ENCODE data around the gene FBXL16. TPM values are rescaled to one million over a fixed set of nuclear protein-coding genes. Genes with fewer than 3 reads are reported as not detected.
"Not testable (repeated sequence)": the region's sequence is repeated elsewhere in the genome, so short reads cannot be mapped to it uniquely, and the experiment has no call there.

Gene FBXL16
- total RNA-seq, 2 experiments from 2014 or later, result 15.9 to 21.8 TPM

DNA sequence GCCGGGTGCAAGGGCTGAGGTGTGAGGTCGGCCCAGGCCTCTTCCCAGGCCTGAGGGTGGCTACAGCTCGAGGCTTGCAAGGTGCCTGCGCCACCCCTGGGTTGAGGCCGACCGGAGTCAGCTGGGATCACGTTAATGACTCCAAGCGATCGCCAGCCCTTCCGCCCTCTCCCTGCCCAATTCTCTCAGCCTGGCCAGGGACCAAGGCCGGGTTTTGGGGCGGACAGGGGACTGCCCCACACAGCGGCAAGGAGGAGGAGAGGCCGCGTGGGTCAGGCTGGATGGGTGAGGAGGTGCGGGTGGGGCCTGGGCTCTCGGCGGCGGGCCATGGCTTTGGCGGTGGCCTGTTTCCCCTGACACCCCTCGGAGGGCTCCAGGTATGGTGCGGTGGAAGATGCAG, 12.2 kb downstream of the FBXL16 start:
- peaks cover 13% of the 10 kb centered on the region for H3K4me1 Mint-ChIP-seq

GRCh38 chr16:692356-693108, 13.1 kb downstream of the FBXL16 start:
- H3K4me1 Mint-ChIP-seq, result peaks cover 13% of the 10 kb centered on the region
- ATAC-seq (ENCODE audit: low read depth) (no peak), DNase-seq (no peak)
- no peaks in the 10 kb centered on the region for H3K36me3 Mint-ChIP-seq
- POLR2A ChIA-PET, result no interaction called here
- no peak overlapping the region for H3K4me3 Mint-ChIP-seq
- no peaks in the 10 kb centered on the region for H3K9me3 Mint-ChIP-seq
- H3K27me3 Mint-ChIP-seq, result peaks cover 12% of the 10 kb centered on the region
- no peak overlapping the region for H3K27ac Mint-ChIP-seq

More for the DNA sequence above, 12.2 kb downstream of the FBXL16 start:
- Mint-ChIP-seq H3K9me3 (no peaks in the 10 kb centered on the region), H3K27me3 (peaks cover 12% of the 10 kb centered on the region), H3K4me3 (peak overlapping the region; percentile 42), H3K36me3 (no peaks in the 10 kb centered on the region), H3K27ac (no peak overlapping the region)
- ATAC-seq (ENCODE audit: low read depth), result no peak
- POLR2A ChIA-PET, result no interaction called here
- no peak for DNase-seq

DNA sequence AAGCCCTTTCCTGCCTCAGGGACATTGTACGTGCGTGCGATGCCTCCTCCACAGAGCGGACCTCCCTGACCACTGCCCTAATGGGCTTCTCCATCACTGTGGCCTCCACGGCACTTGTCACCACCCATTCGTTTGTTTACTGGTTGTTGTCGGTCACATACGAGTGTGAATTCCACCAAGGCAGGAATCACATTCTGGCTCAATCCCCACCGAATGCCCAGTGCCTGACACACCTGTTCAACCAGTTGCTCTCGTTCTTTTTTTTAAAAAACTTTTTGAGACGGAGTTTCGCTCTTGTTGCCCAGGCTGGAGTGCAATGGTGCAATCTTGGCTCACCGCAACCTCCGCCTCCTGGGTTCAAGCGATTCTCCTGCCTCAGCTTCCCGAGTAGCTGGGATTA, 14.4 kb downstream of the FBXL16 start:
- H3K4me3 Mint-ChIP-seq, result peak overlapping the region; percentile 91
- H3K9me3 Mint-ChIP-seq; DNase-seq; ATAC-seq (ENCODE audit: low read depth); POLR2A ChIA-PET; H3K36me3 Mint-ChIP-seq: not testable (repeated sequence)
- H3K4me1 Mint-ChIP-seq, result peaks cover 13% of the 10 kb centered on the region
- H3K27ac Mint-ChIP-seq, result peak overlapping the region; percentile 32
- H3K27me3 Mint-ChIP-seq, result peaks cover 12% of the 10 kb centered on the region

GRCh38 chr16:689175-689897, 16.3 kb downstream of the FBXL16 start:
- Mint-ChIP-seq H3K27ac (peak overlapping the region; percentile 81), H3K36me3 (no peaks in the 10 kb centered on the region), H3K27me3 (peaks cover 10% of the 10 kb centered on the region), H3K4me3 (peak overlapping the region; percentile 91), H3K4me1 (peaks cover 9% of the 10 kb centered on the region), H3K9me3 (no peaks in the 10 kb centered on the region)
- DNase-seq, result no peak
- no peak for ATAC-seq (ENCODE audit: low read depth)
- POLR2A ChIA-PET, result interaction anchor here (0.5 to 2.6 kb wide), 11 partner anchors 9 to 162 kb away, joined by 3 to 37 read pairs (median 5); partner anchors contain the start of genes ANTKMT, CAPN15, CHTF18 and METTL26

DNA sequence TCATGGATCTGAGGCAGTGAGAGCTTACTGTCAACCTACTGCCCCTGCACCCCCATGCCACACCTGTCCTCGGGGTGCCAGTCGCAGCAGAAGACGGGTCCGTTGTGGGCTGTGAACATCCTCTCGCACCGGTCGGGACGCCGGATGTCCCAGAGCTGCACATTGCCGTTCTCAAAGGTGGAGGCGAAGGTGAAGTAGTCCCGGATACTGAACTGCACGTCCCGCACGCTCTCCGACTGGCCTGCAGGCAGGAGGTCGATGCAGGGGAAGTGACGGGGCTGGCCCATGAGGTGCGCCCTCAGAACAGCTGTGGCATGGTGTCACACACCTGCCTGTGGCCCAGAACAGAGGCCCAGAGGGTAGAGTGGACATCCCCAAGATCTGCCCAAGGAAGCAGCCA, 18.1 kb downstream of the FBXL16 start:
- H3K36me3 Mint-ChIP-seq, result peaks cover 1% of the 10 kb centered on the region
- DNase-seq (no peak), ATAC-seq (ENCODE audit: low read depth) (no peak)
- no peaks in the 10 kb centered on the region for H3K9me3 Mint-ChIP-seq
- H3K27me3 Mint-ChIP-seq, result peaks cover under 1% of the 10 kb centered on the region
- peaks cover 13% of the 10 kb centered on the region for H3K4me1 Mint-ChIP-seq
- POLR2A ChIA-PET, result no interaction called here
- no peak overlapping the region for H3K27ac Mint-ChIP-seq
- H3K4me3 Mint-ChIP-seq, result no peak overlapping the region

GRCh38 chr16:686459-687260, 18.9 kb downstream of the FBXL16 start:
- Mint-ChIP-seq H3K4me1 (peaks cover 18% of the 10 kb centered on the region), H3K9me3 (no peaks in the 10 kb centered on the region), H3K36me3 (peaks cover 2% of the 10 kb centered on the region), H3K4me3 (no peak overlapping the region), H3K27ac (no peak overlapping the region), H3K27me3 (no peaks in the 10 kb centered on the region)
- no peak for DNase-seq
- ATAC-seq (ENCODE audit: low read depth), result no peak
- POLR2A ChIA-PET, result interaction anchor here (0.5 to 0.8 kb wide), 2 partner anchors 27 to 54 kb away, joined by 3 to 4 read pairs; partner anchors contain the start of gene CIAO3

DNA sequence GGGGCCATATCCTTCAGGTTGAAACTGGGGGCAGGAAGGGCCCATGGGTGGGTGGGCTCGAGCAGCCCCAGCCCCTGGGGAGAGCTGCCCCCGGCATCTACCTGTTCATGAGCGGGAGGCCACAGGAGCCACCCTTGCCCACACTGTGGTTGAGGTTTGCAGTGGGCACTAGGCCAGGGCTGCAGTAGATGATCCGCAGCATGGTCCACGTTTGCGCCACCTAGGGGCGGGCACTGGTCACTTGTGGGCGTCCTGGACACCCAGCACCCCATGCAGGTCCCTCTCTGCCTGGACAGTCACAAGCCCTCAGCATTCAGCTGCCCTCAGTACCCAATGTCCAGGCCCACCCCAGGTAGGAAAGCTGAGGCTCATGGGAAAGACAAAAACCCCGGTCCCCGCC, 19.6 kb downstream of the FBXL16 start:
- no peak for DNase-seq
- no peak overlapping the region for H3K4me3 Mint-ChIP-seq
- H3K27ac Mint-ChIP-seq, result no peak overlapping the region
- no peak for ATAC-seq (ENCODE audit: low read depth)
- POLR2A ChIA-PET, result interaction anchor here (0.5 to 0.8 kb wide), 2 partner anchors 27 to 55 kb away, joined by 3 to 4 read pairs; partner anchors contain the start of gene CIAO3
- peaks cover 4% of the 10 kb centered on the region for H3K36me3 Mint-ChIP-seq
- peaks cover 24% of the 10 kb centered on the region for H3K4me1 Mint-ChIP-seq
- no peaks in the 10 kb centered on the region for H3K9me3 Mint-ChIP-seq
- no peaks in the 10 kb centered on the region for H3K27me3 Mint-ChIP-seq

DNA sequence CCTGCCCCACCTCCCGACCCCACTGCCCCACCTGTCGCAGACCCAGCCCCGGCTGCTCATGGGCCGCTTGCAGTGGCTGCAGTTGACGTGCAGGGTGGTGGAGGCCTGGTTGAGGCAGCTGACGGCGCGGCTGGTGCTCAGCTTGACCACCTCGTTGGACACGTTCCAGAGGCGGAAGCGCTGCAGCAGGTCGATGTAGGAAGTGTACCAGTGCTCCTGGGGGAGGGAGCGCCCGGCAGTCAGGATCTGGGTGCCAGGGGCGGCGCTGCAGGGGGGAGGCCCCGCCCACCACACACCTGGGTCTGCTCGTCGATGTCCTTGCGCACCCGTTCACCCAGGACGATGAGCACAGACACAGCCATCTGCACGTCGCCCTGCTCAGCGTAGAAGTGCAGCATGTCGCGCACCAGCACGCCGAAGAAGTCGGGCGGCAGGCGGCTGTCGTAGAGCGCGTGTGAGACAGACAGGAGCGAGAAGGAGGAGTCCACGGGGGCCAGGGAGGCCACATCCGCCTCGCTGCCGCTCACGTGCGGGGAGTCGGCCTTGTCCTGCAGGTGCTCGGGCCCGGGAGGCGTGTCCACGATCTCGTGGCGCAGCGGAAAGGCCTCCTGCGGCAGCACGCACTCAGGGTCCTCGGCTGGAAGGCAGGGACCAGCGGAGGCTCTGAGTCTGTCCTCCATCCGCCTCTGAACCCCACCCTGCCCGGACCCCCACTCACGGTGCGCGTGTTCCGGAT, 20.5 kb downstream of the FBXL16 start:
- H3K9me3 Mint-ChIP-seq, result no peaks in the 10 kb centered on the region
- peaks cover 5% of the 10 kb centered on the region for H3K36me3 Mint-ChIP-seq
- ATAC-seq (ENCODE audit: low read depth) (no peak), DNase-seq (no peak)
- POLR2A ChIA-PET, result interaction anchor here (1.2 to 1.6 kb wide), 2 partner anchors 10 to 36 kb away, joined by 9 to 11 read pairs; partner anchors contain the start of gene WDR90
- no peak overlapping the region for H3K27ac Mint-ChIP-seq
- H3K27me3 Mint-ChIP-seq, result no peaks in the 10 kb centered on the region
- H3K4me3 Mint-ChIP-seq, result no peak overlapping the region
- H3K4me1 Mint-ChIP-seq, result peaks cover 23% of the 10 kb centered on the region

DNA sequence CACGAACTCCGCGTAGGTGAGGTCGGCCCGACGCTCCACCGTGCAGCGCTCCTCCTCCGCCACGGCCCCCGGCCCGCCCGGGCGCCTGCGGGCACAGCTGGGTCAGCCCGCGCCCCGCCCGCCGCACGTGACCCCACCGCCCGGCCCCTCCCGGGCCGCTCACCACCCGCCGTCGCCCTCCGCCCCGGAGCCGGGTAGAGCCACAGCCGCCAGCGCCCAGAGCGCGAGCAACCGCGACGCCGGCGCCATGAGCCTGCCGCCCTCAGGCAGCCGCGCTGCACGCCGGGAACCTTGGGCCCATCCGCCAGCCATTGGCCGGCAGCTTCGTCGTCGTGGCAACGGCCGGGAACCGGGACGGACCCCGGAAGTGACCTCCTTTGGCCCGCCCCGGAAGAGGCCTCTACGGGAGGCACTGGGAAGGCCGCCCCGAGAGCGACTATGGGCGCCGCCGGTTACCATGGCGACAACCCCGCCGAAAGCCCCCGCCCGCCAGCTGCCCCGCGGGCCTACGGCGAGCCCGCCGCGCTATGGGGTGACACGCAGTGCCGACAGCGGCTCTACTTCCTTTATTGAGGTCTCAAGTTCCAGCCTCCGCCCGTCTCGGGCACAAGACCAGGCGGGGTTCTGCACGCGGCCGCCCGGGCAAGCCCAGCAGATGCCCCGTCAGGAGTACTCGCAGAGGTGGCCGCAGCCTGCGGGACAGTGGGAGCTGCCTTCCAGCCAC, 21.4 kb downstream of the FBXL16 start, which contains the start of gene JMJD8:
JMJD8 (minus strand) TSS at position 264 of the 724 bp plus-strand sequence; CDS start at position 249, 15 bp downstream.
- ATAC-seq (ENCODE audit: low read depth) (peak; percentile 65), DNase-seq (peak; percentile 96)
- Mint-ChIP-seq H3K36me3 (peaks cover 5% of the 10 kb centered on the region), H3K27me3 (no peaks in the 10 kb centered on the region), H3K4me3 (peak within 1 kb of the TSS; percentile 76), H3K9me3 (no peaks in the 10 kb centered on the region), H3K4me1 (peaks cover 20% of the 10 kb centered on the region), H3K27ac (peak within 1 kb of the TSS; percentile 77)
- POLR2A ChIA-PET, result interaction anchor here (1.0 to 1.6 kb wide), 3 partner anchors 11 to 96 kb away, joined by 4 to 11 read pairs (median 9); partner anchors contain the start of gene WDR90

DNA sequence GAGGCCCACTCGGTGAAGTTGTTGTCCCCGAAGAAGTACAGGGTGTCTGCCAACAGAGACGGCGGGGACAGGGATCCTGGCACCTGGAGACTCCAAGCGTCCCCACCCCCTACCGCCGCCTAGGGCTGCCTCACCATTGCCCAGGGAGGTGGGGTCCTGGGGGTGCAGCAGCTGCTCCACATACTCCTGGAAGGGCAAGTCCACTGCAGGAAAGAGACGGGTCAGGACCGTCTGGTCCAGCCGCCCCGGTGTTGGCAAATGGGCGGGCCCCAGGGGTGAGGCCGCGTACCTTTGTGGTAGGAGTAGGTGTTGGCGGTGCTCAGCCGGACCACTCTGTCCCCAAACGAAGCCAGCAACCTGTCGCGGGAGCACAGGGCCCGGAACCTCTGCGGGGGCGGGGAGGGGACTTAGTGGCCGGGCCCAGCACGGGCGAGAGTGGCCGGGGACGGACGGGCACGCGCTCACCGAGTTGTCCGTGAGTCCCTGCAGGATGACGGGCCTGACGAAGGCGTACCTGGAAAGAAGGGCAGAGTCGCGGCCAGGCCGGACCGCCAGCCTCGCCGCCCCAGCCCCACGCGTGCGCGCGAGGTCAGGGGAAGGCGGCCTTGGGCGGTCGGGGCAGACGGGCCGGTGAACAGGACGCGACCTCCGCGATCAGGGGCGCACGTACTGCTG, 22.1 kb downstream of the FBXL16 start:
- Mint-ChIP-seq H3K4me1 (peaks cover 17% of the 10 kb centered on the region), H3K4me3 (peak overlapping the region; percentile 76), H3K9me3 (no peaks in the 10 kb centered on the region), H3K27ac (peak overlapping the region; percentile 77), H3K27me3 (no peaks in the 10 kb centered on the region), H3K36me3 (peaks cover 5% of the 10 kb centered on the region)
- POLR2A ChIA-PET, result interaction anchor here (1.0 to 1.6 kb wide), 3 partner anchors 12 to 95 kb away, joined by 4 to 11 read pairs (median 9); partner anchors contain the start of gene WDR90
- ATAC-seq (ENCODE audit: low read depth) (no peak), DNase-seq (no peak)

- Mint-ChIP-seq H3K4me3 (peak overlapping the region; percentile 76), H3K9me3 (no peaks in the 10 kb centered on the region), H3K27ac (peak overlapping the region; percentile 77), H3K4me1 (peaks cover 17% of the 10 kb centered on the region), H3K27me3 (no peaks in the 10 kb centered on the region), H3K36me3 (peaks cover 5% of the 10 kb centered on the region)
- DNase-seq (no peak), ATAC-seq (ENCODE audit: low read depth) (no peak)
- POLR2A ChIA-PET, result interaction anchor here (2.7 to 4.4 kb wide), 2 partner anchors 7 to 13 kb away, joined by 10 to 37 read pairs; partner anchors contain the start of gene WDR24
These were observed 22.9 kb downstream of the FBXL16 start for GRCh38 chr16:682493-683395.
